Measurements from ENCODE around the gene TSC22D1.

Gene TSC22D1

DNA sequence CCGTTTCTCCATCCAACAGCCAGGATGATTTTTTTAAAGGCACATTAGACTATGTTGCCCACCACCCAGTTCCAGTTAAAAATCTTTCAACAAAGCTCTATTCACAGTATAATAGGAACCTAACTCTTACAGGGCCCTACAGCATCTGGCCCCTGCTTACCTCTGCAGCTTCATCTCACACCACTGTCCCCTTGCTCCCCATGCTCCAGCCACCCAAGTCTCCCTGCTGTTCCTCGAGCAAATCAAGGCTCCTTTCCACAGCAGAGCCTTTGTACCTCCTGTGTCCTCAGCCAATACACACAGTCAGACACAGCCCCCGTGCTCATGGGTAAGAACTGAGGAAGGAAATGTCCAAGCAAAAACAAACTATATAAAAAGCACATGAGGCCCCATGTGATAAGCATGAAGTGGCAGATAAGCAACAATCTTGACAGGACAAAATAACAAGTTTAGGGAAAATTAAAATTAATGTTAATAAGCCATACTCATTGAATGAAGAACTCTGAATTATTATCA lies 67.5 kb downstream of the TSC22D1 start:
- Histone ChIP-seq H3K9me2 (replicated peaks; ENCODE audit: low read depth, low read length) (no peaks in the 10 kb centered on the region), H3K79me2 (ENCODE audit: insufficient read depth, low read length) (no peaks in the 10 kb centered on the region), H3K9ac (ENCODE audit: low read depth, low read length, poor library complexity, severe bottlenecking) (no peak overlapping the region), H3K4me1 (ENCODE audit: insufficient read depth, low read length, poor library complexity, severe bottlenecking) (no peaks in the 10 kb centered on the region), H2AFZ (ENCODE audit: low read length) (no peak overlapping the region), H3K4me2 (ENCODE audit: low read depth, low read length, poor library complexity, severe bottlenecking) (no peak overlapping the region), H3K27me3 (ENCODE audit: insufficient read depth, low read length, poor library complexity, severe bottlenecking) (no peaks in the 10 kb centered on the region), H3K9me3 (ENCODE audit: insufficient read depth, low read depth, low read length) (no peaks in the 10 kb centered on the region), H3K36me3 (ENCODE audit: insufficient read depth, low read length) (peaks cover 8% of the 10 kb centered on the region; the same call in 1 of the 2 replicates), H3K4me3 (ENCODE audit: low read length, poor library complexity, severe bottlenecking) (no peak overlapping the region), H4K20me1 (ENCODE audit: insufficient read depth, low read length, poor library complexity, severe bottlenecking) (no peaks in the 10 kb centered on the region), H3F3A (ENCODE audit: low read depth) (no peaks in the 10 kb centered on the region)
- TF ChIP-seq EZH2phosphoT487 (IDR thresholded peaks at IDR 0.05; ENCODE audit: borderline replicate concordance) (no peak), CTCF (conservative IDR thresholded peaks at IDR 0.05; ENCODE audit: low read length) (no peak)

DNA sequence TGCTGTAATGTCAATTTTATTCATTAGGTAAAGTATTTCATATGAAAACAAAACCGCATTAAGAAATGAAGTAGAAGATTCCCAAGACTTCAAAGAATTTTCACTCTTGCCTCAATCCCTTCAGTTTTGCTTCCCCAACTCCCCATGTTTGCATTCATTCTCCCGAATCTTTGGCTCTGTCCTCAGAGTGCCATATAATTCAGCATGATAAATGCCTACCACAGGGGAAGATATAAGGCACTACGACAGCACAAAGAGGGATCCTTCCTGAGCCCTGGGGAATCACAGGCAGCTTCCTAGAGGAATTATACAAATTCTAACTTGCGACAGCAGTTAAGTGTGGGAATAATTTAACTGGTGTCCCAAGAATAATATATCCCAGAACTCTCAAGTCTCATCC lies 68.5 kb downstream of the TSC22D1 start:
- H3K79me2 ChIP-seq (ENCODE audit: insufficient read depth, low read length), result no peaks in the 10 kb centered on the region
- H3K9ac ChIP-seq (ENCODE audit: low read depth, low read length, poor library complexity, severe bottlenecking), result no peak overlapping the region
- H2AFZ ChIP-seq (ENCODE audit: low read length), result no peak overlapping the region
- H3K36me3 ChIP-seq (ENCODE audit: insufficient read depth, low read length), result no peaks in the 10 kb centered on the region
- TF ChIP-seq CTCF (conservative IDR thresholded peaks at IDR 0.05; ENCODE audit: low read length) (no peak), EZH2phosphoT487 (IDR thresholded peaks at IDR 0.05; ENCODE audit: borderline replicate concordance) (no peak)
- H4K20me1 ChIP-seq (ENCODE audit: insufficient read depth, low read length, poor library complexity, severe bottlenecking), result no peaks in the 10 kb centered on the region
- H3K9me3 ChIP-seq (ENCODE audit: insufficient read depth, low read depth, low read length), result no peaks in the 10 kb centered on the region
- no peaks in the 10 kb centered on the region for H3K4me1 ChIP-seq (ENCODE audit: insufficient read depth, low read length, poor library complexity, severe bottlenecking)
- H3K4me2 ChIP-seq (ENCODE audit: low read depth, low read length, poor library complexity, severe bottlenecking), result no peak overlapping the region
- no peaks in the 10 kb centered on the region for H3K27me3 ChIP-seq (ENCODE audit: insufficient read depth, low read length, poor library complexity, severe bottlenecking)
- no peaks in the 10 kb centered on the region for H3K9me2 ChIP-seq (replicated peaks; ENCODE audit: low read depth, low read length)
- no peaks in the 10 kb centered on the region for H3F3A ChIP-seq (ENCODE audit: low read depth)
- no peak overlapping the region for H3K4me3 ChIP-seq (ENCODE audit: low read length, poor library complexity, severe bottlenecking)

DNA sequence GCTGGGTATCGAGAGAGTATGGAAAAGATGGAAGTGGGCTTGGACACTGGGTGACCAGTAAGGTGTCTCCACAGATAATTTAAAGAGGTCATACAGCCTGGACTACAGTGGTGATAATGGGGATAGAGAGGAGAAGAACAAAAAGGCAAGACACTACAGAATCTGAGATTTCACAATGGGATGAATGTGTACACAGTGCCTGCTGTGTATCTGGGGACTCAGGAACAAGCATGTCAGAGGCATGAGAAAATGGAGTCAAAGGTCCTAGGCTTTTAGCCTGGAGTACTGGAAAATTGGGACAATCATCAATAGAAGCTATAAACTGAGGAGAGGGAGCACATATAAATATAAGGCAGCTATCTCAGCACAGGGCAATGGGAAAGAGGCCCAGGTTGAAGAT lies 69.4 kb downstream of the TSC22D1 start:
- Histone ChIP-seq H2AFZ (ENCODE audit: low read length) (no peak overlapping the region), H3K9ac (ENCODE audit: low read depth, low read length, poor library complexity, severe bottlenecking) (no peak overlapping the region), H3K79me2 (ENCODE audit: insufficient read depth, low read length) (no peaks in the 10 kb centered on the region), H4K20me1 (ENCODE audit: insufficient read depth, low read length, poor library complexity, severe bottlenecking) (no peaks in the 10 kb centered on the region), H3K27me3 (ENCODE audit: insufficient read depth, low read length, poor library complexity, severe bottlenecking) (no peaks in the 10 kb centered on the region), H3K4me2 (ENCODE audit: low read depth, low read length, poor library complexity, severe bottlenecking) (no peak overlapping the region), H3K4me1 (ENCODE audit: insufficient read depth, low read length, poor library complexity, severe bottlenecking) (no peaks in the 10 kb centered on the region), H3F3A (ENCODE audit: low read depth) (no peaks in the 10 kb centered on the region), H3K9me2 (replicated peaks; ENCODE audit: low read depth, low read length) (no peaks in the 10 kb centered on the region), H3K36me3 (ENCODE audit: insufficient read depth, low read length) (no peaks in the 10 kb centered on the region), H3K9me3 (ENCODE audit: insufficient read depth, low read depth, low read length) (no peaks in the 10 kb centered on the region), H3K4me3 (ENCODE audit: low read length, poor library complexity, severe bottlenecking) (no peak overlapping the region)
- TF ChIP-seq CTCF (conservative IDR thresholded peaks at IDR 0.05; ENCODE audit: low read length) (no peak), EZH2phosphoT487 (IDR thresholded peaks at IDR 0.05; ENCODE audit: borderline replicate concordance) (no peak)
